Stimulated activated CD8-positive, alpha-beta memory T cell treated with anti-CD3 and anti-CD28 coated beads, Interleukin-12 subunit alpha, Interleukin-12 subunit beta, amount 100 ng/mL, for 24 hours (primary cell): Measurements from ENCODE around the gene KIAA1328.
"Not testable (repeated sequence)": the region's sequence is repeated elsewhere in the genome, so short reads cannot be mapped to it uniquely, and the experiment has no call there.

Experiments used
- DNase-seq: peaks from one replicate; pipeline ENCODE4 v3.0.0-alpha.2; 2020; ENCODE audit errors: extremely low read depth

The KIAA1328 gene

DNA sequence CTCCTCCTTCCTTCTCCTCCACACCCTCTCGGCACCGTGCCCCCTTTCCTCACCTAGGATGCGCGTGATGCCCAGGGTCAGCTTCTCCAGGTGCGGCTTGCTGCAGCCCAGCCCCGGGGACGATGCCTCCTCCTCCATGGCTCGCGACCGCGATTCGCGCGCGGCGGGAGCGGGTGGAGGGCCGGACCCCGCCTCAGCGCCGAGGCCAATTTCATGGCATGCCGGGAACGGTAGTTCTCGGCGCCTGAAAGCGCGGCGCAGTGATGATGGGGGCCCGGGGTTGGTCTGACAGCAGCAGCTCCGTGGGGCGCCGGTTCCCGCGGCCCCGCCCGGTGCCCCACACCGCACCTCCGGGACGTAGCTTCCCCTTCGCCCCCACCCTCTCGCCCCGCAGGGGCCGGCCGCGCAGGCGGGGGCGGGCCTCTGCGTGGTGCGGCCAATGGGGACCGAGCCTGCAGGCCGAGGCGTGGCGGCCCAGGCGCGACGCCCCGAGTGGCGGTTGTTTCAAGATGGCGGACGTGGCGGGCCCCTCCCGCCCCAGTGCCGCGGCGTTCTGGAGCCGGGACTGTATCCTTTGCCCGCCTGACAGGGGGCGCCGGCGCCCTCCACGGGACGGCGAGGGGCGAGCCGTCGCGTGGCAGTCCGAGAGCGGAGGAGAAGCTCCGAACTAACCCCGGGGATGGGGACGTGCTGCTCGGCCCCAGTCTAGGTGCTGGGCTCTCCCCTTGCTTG is at the start of gene KIAA1328, which contains the start of gene TPGS2:
Gene KIAA1328, plus strand, starts transcription at position 498 of the 732 bp plus-strand sequence. Its CDS starts 12 bp downstream, at position 510.
Gene TPGS2, minus strand, starts transcription at position 373 of the 732 bp plus-strand sequence. Its CDS starts 235 bp downstream, at position 138.
- DNase-seq: peak; percentile 66

DNA sequence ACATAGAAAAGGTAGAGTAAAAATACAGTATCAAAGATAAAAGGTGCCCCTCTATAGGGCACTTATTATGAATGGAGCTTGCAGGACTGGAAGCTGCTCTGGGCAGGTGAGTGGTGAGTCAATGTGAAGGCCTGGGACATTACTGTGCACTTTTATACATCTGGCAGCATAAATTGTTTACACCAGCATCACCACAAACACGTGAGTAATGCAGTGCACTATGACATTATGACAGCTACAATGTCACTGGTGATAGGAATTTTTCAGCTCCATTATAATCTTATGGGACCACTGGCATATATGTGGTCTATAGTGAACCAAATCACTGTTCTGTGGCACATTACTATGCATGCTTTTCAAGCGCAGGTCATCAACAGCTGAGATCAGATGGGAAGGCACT is 48.2 kb upstream of the KIAA1328 start:
- no peak for DNase-seq

DNA sequence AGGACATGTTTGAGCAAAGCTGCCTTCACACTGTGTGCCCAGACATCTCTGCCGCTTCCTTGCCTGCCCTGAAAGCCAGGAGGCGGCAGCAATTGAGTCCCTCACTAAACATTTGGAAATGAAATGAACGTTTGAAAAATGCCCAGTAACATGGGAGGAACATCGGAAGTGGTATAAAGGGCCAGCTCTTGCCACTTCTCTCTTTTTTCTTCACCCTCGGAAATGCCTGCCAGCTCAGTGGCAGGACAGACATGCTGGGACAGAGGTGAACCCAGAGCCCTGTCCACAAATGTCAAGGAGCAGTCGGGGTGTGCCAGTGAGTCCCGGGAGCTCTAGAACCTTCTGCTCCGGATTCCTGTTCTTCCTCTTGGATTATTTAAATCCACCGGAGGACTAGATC is 46.2 kb upstream of the KIAA1328 start:
- no peak for DNase-seq

DNA sequence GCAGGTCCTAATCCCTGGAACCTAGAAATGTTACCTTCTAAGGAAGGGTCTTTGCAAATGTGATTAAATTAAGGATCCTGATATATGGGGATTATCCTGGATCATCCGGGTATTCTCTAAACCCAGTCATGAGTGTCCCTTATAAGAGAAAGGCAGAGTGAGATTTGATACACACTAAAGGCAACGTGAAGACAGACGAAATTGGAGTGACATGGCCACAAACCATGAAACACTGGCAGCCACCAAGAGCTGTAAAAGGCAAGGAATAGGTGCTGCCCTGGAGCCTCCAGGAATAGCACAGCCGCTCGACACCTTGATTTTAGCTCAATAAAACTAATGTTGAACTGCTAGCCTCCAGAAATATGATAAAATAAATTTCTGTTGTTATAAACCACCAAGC is 45.1 kb upstream of the KIAA1328 start:
- DNase-seq: no peak

DNA sequence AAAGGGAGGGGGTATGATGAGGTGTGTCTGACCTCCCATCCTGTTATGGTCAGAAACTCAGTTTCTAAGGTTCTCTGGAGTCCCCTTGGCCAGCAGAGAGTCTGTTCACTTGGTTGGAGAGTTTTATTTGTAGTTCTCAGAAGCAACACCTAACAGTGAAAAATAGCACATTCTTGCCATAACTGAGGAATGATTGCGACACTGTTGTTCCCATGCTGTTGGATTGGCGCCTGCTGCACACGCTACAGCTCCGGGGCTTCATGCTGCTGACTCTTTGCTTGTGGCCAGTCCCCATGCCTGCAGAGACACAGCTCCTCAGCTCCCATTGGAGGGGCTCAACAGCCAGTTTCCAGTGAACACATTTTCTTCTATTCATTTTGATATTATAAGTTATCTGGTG is 42.2 kb upstream of the KIAA1328 start:
- DNase-seq: no peak

DNA sequence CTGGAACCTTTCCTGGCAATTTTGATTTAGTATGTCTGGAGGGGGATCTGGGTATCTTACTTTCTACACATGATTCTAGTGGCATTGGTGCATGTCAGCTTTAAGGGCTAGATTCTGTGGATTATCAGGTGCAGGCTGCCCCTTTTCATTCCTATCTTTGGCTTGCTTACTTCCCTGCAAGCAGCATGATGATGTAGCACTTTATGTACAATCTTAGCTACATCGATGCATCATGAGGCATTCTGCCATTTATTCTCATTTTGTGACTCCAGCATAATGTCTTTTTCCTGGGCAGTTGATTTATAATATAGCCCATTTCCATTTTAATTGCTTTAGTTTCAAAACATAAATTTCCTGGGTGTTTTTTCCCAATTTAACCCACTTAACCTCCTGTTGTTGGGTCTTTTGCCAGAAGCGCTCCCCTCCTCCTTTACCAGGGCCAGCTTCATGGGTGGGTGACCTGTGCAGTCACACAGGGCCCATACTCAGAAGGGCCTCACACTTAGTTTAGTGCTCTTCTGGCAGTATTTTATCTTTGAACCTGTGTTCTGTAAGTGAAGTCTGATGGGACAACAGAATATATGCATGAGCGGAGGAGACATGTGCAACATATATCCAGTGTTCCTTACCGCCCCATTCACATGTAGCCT is 36.2 kb upstream of the KIAA1328 start:
- no peak for DNase-seq

DNA sequence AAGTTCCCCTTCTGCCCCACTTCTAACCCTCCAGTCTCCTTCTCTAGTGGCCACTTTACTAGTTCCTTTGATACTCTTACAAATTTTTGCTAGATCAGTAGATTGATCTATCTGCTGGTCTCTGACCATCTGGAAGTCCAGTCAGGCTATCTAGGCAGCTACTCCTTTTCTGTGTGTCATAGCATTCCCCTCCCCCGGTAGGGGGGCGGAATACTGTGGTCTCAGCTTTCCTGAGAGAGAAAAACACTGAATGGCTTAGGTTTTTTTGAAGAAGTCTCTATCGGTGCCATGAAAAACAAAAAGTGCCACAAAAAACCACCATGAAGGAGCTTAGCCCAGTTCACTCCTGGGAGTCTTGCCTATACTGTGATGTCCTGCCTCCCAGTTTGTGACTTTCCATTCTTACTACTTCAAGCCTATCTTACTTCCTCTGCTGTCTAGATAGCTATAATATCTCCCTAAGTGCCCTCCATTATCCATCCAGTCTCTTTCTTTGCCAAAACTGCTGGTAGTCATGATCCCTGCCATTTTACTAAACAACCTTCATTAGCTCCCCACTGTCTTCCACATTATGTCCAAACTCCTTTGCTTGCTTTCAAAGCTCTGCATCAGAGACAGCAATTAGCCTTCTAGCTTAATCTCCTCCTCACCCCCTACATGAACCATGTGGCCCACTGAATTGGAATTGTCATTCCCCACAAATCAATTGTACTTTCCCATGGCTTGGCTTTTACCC is 30.0 kb upstream of the KIAA1328 start:
- DNase-seq: no peak

DNA sequence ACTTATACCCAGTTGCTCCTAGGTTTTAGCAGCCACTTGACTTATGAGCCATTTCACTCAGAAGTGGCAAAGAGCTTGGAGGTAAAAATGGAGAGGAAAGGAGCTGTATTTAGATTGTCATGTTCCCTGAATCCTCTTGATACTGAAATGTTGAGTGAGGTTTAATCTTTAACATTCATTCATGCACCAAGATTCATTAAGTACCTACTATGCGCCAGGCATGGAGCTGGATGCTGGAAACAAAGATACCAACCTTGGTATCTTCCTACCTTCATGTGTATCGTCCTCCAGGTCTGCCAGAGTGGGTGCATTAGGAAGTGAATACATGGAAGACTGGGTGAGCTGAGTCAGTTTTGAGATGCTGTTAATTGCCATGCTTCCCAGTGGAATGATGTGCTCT is 23.8 kb upstream of the KIAA1328 start:
- no peak for DNase-seq

DNA sequence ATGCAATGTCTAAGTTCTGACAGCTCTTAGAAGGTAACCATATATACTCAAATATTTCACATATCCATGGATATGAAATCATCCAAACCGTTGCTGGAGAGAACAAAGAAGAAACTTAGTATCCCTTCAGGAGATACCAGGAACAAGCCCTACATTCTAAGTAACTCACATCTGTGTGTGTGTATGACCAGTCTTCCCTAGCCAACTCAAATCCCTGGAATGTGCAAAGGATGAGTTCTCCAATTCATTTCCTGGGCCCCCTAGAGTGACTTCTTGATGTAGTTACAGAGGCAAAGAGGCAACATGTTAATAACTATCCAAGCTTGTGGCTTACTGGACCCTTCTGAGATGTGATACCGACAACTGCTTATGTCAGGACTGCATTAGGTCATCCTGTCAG is 20.2 kb upstream of the KIAA1328 start:
- DNase-seq: no peak

DNA sequence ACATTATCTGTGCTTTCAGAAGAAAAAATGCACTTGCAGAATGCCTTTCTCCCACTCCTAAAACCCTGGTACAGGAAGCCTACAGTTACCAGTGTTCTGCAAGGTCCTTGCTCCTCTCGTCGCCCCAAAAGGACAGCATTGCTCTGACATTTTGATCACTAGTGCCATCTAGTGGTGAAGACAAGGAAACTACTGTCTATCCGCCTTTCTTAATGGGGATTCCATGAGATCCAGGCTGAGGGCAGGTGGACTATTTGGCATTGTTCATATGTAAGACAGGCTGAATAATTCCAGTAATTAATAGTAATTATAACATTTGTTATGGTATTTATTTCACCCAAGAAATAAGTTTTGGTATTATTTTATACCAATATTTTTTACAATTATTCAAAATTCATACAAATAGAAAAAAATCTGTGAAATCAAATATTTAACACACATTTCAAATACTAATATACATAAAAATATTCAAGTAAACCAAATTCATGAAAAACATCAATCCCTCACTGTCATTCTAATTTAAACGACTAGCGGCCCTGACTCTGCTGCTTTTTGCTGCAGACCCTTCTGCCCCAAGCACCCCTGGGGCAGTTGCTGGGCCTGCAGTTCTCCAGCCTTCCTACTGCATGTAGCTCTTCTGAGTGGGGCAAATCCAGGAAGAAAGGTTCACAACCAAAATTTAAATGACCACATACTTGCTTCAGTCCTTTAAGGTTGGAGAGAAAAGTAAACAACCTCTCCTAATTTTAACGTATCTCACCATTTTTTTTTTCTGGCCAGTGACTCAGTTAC is 19.1 kb upstream of the KIAA1328 start:
- DNase-seq: no peak

DNA sequence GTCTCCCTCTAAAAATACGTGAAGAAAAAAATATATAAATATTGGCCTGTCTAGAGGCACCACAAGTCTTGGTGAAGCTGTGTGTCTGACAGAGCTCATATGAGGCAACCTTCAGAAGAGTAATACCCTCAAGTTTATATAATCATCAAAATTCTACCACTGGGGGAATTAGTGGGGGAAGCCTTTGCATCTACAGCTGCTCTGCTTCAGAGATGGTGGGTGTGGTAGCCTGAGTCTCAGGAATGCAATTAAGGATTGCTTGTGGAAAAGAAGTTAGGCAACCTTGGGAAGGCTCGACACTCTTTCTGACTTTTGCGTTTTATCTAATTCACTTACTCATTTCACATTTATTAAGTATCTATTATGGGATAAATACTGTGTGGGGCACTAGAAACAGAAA is 17.5 kb upstream of the KIAA1328 start:
- no peak for DNase-seq

DNA sequence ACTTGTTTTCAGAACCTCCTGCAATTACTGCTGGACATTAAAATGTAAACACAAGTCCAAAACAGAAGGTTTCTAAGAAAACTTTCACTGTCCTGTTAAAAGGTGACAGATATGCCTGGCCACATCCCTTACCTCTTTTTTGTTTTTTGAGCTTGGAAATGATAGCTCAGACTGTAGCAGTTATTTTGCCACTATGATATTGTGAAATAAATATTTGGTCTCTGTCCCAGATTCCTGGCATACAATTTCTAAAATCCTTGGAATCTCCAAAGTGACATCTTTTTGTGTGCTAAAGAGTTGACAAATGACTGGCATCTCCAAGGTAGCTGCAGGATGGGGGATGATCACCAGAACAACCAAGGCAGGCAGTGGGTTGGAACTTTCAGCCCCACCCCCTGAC is 17.0 kb upstream of the KIAA1328 start:
- DNase-seq: no peak

DNA sequence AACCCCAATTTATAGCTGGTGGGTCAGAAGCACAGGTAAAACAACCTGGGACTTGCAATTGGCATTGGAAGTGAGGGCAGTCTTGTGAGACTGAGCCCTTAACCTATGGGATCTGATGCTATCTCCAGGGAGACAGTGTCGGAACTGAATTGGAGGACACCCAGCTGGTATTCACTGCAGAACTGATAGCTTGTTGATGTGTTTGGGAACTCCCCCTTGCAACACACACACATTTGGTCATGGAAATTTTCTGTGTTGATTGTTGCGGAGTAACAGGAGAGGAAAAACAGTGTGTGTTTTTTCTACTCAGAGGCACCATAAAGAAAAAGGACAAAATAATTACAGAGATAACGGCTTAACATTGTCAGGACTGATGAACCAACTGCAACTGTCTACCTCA is 16.2 kb upstream of the KIAA1328 start:
- no peak for DNase-seq

DNA sequence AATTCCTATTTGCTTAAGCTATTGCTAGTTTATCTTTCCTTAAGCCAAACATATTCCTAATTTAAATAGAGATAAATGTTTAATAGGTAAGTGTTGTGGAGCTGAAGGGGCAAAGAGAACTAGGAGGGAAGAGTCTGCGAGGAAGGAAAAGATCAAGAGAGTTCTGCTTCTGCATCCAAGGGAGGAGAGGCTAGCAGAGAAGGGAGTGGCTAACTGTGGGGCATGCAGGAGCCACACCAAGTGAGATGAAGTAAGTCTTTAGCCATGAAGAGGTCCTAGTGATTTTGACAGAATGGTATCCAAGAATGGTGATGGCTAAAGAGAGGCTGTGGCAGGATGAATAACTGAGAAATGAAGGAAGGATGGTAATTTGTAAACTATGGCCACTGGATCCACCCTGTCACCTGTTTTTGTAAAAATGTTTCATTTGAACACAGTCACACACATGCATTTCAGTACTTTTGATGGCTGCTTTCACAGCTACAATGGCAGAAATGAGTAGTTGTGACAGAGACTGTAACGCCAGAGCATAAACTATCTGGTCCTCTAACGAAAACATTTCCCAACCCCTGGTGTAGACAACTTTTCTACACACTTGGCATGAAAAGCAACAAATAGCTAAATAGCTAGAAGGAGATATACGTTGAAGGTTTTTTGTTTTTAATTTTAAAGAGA is 15.7 kb upstream of the KIAA1328 start:
- DNase-seq: no peak

DNA sequence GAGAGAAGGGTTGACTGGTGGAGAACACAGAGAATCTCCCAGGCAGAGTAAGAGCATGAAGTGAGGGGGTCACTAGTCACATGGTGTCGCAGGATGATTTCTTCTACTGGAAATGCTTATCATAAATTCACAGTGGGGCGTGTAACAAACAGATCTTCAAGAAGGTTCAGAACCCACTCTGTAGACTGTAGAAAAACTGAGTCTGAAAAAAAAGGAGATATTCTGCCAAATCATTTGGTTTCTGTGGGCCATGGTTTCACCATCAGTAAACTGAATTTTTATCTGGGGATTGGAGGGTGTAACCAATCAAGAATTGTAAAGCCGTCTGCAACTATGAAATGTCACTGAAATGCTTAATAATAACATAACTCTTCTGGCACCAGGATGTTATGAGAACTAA is 15.1 kb upstream of the KIAA1328 start:
- DNase-seq: no peak

DNA sequence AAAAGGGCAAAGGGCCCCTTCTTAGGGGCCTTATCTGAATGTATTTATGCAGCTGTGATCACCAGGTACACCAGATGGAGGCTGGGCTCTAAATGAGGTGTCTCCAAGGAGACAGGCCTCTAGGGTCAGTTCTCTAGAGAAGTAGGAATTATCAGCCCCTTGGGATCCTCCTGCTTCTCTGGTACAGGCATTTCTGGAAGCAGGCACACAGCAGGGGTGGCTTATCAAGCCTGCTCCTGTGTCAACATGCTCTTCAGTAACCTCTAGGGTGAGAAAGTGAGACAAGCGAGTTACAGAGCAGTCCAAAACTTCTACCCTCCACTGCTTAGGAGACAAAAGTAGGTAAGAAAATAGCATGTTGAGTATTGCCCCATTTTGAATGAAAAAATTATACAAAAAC is 13.9 kb upstream of the KIAA1328 start:
- DNase-seq: no peak

DNA sequence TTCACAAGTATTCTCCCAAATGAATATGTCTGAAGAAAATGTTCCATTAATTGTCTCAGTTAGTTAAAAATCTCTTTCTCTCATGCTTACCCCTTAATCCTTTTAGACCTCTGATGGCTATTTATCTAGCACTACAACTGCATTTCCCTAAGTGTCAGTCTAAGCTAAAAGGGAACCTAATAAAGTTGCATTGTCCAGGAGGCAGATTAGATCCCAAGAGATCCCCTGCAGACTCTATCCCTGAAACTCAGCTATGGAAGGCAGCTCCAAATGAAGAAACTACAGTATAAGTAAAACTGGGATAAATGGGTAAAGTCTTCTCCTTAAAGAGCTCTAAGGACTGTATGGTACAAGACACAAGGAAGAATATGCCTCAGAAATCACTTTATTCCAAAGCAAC is 12.8 kb upstream of the KIAA1328 start:
- not testable (repeated sequence) for DNase-seq

DNA sequence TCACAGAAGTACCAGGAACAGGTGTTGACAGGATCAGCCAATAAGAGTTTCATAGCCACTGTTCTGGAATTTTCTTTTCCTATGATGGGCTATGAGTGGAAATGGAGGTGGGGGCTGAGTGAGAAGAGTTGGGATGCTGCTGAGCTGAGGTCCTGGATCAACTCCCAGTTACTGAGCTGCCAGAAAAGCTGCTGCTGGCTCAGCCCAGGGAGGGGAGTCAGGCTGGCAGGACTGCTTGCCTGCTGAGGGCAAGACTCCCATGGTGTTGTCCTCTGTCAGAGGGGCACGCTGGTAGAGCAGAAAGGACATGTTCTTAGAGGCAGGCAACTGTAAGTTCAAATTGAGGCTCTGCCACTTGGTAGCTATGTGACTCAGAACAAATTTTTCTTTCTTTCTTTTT is 11.9 kb upstream of the KIAA1328 start:
- no peak for DNase-seq

DNA sequence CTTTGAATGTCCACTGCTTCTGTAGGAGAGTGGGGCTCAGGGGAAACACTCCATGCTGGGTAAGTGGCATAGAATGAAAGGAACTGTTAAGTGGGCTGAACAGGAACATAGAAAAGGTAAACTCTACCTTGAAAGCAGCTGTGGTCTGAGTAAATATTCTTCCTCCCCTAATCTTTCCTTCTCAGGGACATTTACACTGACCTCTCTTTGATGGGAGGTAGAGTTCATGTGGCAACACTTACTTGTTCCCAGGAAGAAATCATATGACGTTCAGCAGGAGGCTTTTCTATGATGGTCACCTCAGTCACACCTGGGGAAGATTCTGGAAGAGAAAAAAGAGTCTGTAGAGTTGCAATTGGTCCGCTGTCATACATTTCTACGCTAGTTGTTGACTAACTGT is 10.3 kb upstream of the KIAA1328 start:
- DNase-seq: no peak

DNA sequence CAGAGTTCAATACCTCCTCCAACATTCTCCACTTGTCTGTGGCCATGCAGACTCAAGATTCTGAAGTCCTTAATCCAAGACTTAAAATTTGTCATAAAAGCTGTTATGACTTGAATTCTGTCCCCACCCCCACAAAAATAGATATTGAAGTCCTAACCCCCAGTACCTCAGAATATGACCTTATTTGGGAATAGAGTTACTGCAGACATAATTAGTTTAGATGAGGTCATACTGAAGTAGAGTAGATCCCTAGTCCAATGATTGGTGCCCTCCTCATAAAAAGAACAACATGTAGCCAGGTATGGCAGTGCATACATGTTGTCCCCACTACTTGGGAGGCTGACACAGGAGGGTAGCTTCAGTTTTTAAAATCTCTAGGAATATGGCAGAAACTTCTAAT is 9.3 kb upstream of the KIAA1328 start:
- DNase-seq: no peak

DNA sequence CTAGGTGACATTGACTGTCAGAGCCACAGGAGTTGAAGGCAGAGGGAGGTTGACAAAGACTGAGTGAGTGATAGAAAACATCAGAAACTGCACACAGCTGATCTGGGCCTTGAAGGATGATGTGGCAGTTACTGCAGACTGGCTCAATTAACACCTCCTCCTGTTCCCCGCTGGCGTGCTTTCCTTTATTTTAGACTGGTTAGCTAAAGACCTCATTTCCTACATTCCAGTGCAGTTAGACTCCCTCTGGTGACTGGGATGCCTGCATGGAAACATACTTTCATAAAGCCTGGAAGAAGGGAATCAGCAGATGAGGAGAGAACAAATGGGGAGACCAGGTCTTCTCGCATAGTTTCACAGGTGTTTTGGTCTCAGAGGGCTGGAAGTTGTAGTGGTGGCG is 7.2 kb upstream of the KIAA1328 start:
- no peak for DNase-seq
